H1 (cell line): ENCODE data around the gene COQ5. TPM values are rescaled to one million over a fixed set of nuclear protein-coding genes. Genes with fewer than 3 reads are reported as not detected.

Source experiments
- CTCF ChIA-PET: fragments of 300-600 bp; sonication (Branson Sonifier 250); formaldehyde crosslinking; loops from one replicate; lab custom pipeline; 2021; ENCODE audit not compliant: partially characterized antibody; lab: Charles Lee
- POLR2A ChIA-PET: fragments of 300-600 bp; sonication (Branson Sonifier 250); formaldehyde crosslinking; loops from one replicate; lab custom pipeline; 2021; ENCODE audit warnings: inconsistent platforms; ENCODE audit not compliant: partially characterized antibody; lab: Charles Lee
- DNase-seq, 2 experiments: peaks; one replicate each; pipeline versions ENCODE4 v3.0.0 to v3.0.0-alpha.2; 2010 to 2022; ENCODE audit warnings: low spot score in 2 of 2, low read depth in 1 of 2, mixed read lengths in 1 of 2
- FAIRE-seq: peaks from 2 replicates; lab custom pipeline; 2011; peaks lifted over from hg19 to GRCh38; lab: Jason Lieb, UNC
- H2AFZ ChIP-seq: 2 replicates; pipeline ENCODE4 v1.8.1; 2012; ENCODE audit warnings: low read length, inconsistent platforms
- H2AK5ac ChIP-seq: 2 replicates; pipeline ENCODE4 v1.6.1; 2013; ENCODE audit warnings: low read depth, low read length
- H2BK120ac ChIP-seq: replicated peaks from 2 replicates; pipeline ENCODE3; 2013; ENCODE audit warnings: low read depth, low read length, inconsistent platforms
- H2BK12ac ChIP-seq: 2 replicates; pipeline ENCODE4 v1.6.1; 2013; ENCODE audit warnings: low read depth, low read length
- H2BK15ac ChIP-seq: 2 replicates; pipeline ENCODE4 v1.6.1; 2013; ENCODE audit warnings: low read length
- H2BK20ac ChIP-seq: 2 replicates; pipeline ENCODE4 v1.6.1; 2013; ENCODE audit warnings: low read length
- H2BK5ac ChIP-seq: 2 replicates; pipeline ENCODE4 v1.6.1; 2013; ENCODE audit warnings: low read depth, low read length
- H3K14ac ChIP-seq: 2 replicates; pipeline ENCODE4 v1.6.1; 2013; ENCODE audit warnings: inconsistent platforms; ENCODE audit not compliant: insufficient read length
- H3K18ac ChIP-seq: 2 replicates; pipeline ENCODE4 v1.6.1; 2013; ENCODE audit warnings: low read length; ENCODE audit errors: extremely low read depth
- H3K23ac ChIP-seq: 2 replicates; pipeline ENCODE4 v1.6.1; 2013; ENCODE audit warnings: inconsistent platforms; ENCODE audit not compliant: insufficient read length
- H3K23me2 ChIP-seq: 2 replicates; pipeline ENCODE4 v1.6.1; 2013; ENCODE audit warnings: low read depth, low read length
- H3K27ac ChIP-seq: 2 replicates; pipeline ENCODE4 v1.6.1; 2011; ENCODE audit warnings: low read depth, low read length, inconsistent platforms
- H3K27me3 ChIP-seq, 4 experiments: replicated peaks in 1 of 4; 1 replicate in 1 of 4; 2 replicates in 3 of 4; pipeline versions ENCODE4 v1.6.1 to v1.8.1; 2011 to 2013; ENCODE audit warnings: low read length in 3 of 4, mild to moderate bottlenecking in 3 of 4, inconsistent platforms in 2 of 4, mixed read lengths in 2 of 4, moderate library complexity in 1 of 4; ENCODE audit not compliant: control insufficient read depth in 3 of 4, insufficient read depth in 3 of 4; ENCODE audit errors: extremely low read depth in 1 of 4
- H3K36me3 ChIP-seq, 4 experiments: 2 replicates each; pipeline versions ENCODE4 v1.6.1 to v1.8.1; 2011 to 2013; ENCODE audit warnings: mild to moderate bottlenecking in 4 of 4, low read length in 3 of 4, moderate library complexity in 2 of 4, control low read depth in 1 of 4, inconsistent platforms in 1 of 4; ENCODE audit not compliant: insufficient read depth in 4 of 4, control insufficient read depth in 2 of 4
- H3K4ac ChIP-seq: replicated peaks from 2 replicates; pipeline ENCODE3; 2013; ENCODE audit warnings: low read length, low read depth, mixed read lengths, inconsistent platforms; ENCODE audit not compliant: insufficient read length
- H3K4me1 ChIP-seq, 4 experiments: replicated peaks in 1 of 4; 1 replicate in 1 of 4; 2 replicates in 3 of 4; pipeline versions ENCODE4 v1.6.1 to v1.8.1; 2011 to 2013; ENCODE audit warnings: low read length in 3 of 4, inconsistent platforms in 2 of 4, mixed read lengths in 1 of 4; ENCODE audit not compliant: insufficient read depth in 4 of 4, control insufficient read depth in 3 of 4
- H3K4me2 ChIP-seq, 2 experiments: 2 replicates each; pipeline versions ENCODE4 v1.6.1 to v1.8.1; 2011 to 2013; ENCODE audit warnings: low read depth in 2 of 2, low read length in 2 of 2, control low read depth in 1 of 2, inconsistent platforms in 1 of 2, mild to moderate bottlenecking in 1 of 2; ENCODE audit not compliant: insufficient read depth in 1 of 2
- H3K4me3 ChIP-seq, 4 experiments: fragments of 200-600, 300-600 bp in 1 of 4; sonication (generic), shearing (Covaris generic), sonication (Bioruptor Twin) in 1 of 4; 2 replicates each; pipeline versions ENCODE4 v1.5.1 to v1.8.1; 2011 to 2016; ENCODE audit warnings: low read length in 4 of 4, low read depth in 3 of 4, control low read depth in 2 of 4, inconsistent platforms in 2 of 4, mild to moderate bottlenecking in 2 of 4, mixed read lengths in 1 of 4, moderate library complexity in 1 of 4; ENCODE audit not compliant: insufficient read depth in 2 of 4; ENCODE audit errors: extremely low read depth in 1 of 4
- H3K56ac ChIP-seq: replicated peaks from 2 replicates; pipeline ENCODE3; 2013; ENCODE audit warnings: low read depth, mild to moderate bottlenecking, mixed read lengths, low read length, inconsistent platforms; ENCODE audit not compliant: insufficient read length
- H3K79me1 ChIP-seq: 2 replicates; pipeline ENCODE4 v1.6.1; 2013; ENCODE audit warnings: low read depth, low read length, control low read depth
- H3K79me2 ChIP-seq, 2 experiments: 2 replicates each; pipeline versions ENCODE4 v1.6.1 to v1.8.1; 2012 to 2013; ENCODE audit warnings: low read length in 2 of 2, mild to moderate bottlenecking in 2 of 2, inconsistent platforms in 1 of 2; ENCODE audit not compliant: insufficient read depth in 2 of 2, control insufficient read depth in 1 of 2
- H3K9ac ChIP-seq, 4 experiments: replicated peaks in 1 of 4; 1 replicate in 1 of 4; 2 replicates in 3 of 4; pipeline versions ENCODE4 v1.6.1 to v1.8.1; 2011 to 2013; ENCODE audit warnings: low read depth in 3 of 4, low read length in 3 of 4, control low read depth in 2 of 4, mild to moderate bottlenecking in 2 of 4, moderate library complexity in 2 of 4, inconsistent platforms in 1 of 4; ENCODE audit errors: extremely low read depth in 1 of 4
- H3K9me3 ChIP-seq, 2 experiments: 2 replicates each; pipeline versions ENCODE4 v1.6.1 to v1.8.1; 2012 to 2013; ENCODE audit warnings: mild to moderate bottlenecking in 2 of 2, moderate library complexity in 2 of 2, control low read depth in 1 of 2, inconsistent platforms in 1 of 2, low read depth in 1 of 2, low read length in 1 of 2, mixed read lengths in 1 of 2; ENCODE audit not compliant: insufficient read depth in 2 of 2
- H4K20me1 ChIP-seq, 2 experiments: replicated peaks in 1 of 2; 2 replicates each; pipeline versions ENCODE3 to v1.8.1; 2011 to 2013; ENCODE audit warnings: inconsistent platforms in 2 of 2, low read length in 2 of 2, mild to moderate bottlenecking in 1 of 2; ENCODE audit not compliant: insufficient read depth in 2 of 2, control insufficient read depth in 1 of 2
- H4K5ac ChIP-seq: 2 replicates; pipeline ENCODE4 v1.6.1; 2013; ENCODE audit warnings: low read length, low read depth, mixed read lengths, inconsistent platforms; ENCODE audit not compliant: insufficient read length
- H4K8ac ChIP-seq: 2 replicates; pipeline ENCODE4 v1.8.0; 2013; ENCODE audit warnings: mild to moderate bottlenecking, moderate library complexity, low read length, inconsistent platforms; ENCODE audit not compliant: insufficient read depth; ENCODE audit errors: extremely low read depth
- H4K91ac ChIP-seq: replicated peaks from 2 replicates; pipeline ENCODE3; 2013; ENCODE audit warnings: low read length, mixed read lengths, inconsistent platforms; ENCODE audit not compliant: insufficient read length
- CHD1 ChIP-seq: IDR thresholded peaks from 2 replicates; pipeline ENCODE4 v1.6.1; 2012; ENCODE audit warnings: low read depth, low read length, improper control_type of control experiment
- CREB1 ChIP-seq: IDR thresholded peaks from 2 replicates; pipeline ENCODE4 v1.6.1; 2012; ENCODE audit warnings: inconsistent platforms
- CTCF ChIP-seq, 3 experiments: IDR thresholded peaks; 1 replicate in 2 of 3; 2 replicates in 1 of 3; pipeline versions ENCODE4 v1.5.1 to v1.6.1; 2011; ENCODE audit warnings: low read length in 3 of 3, mild to moderate bottlenecking in 3 of 3, inconsistent platforms in 2 of 3, low read depth in 1 of 3, moderate library complexity in 1 of 3; ENCODE audit not compliant: insufficient read depth in 1 of 3; ENCODE audit errors: control extremely low read depth in 1 of 3
- E2F6 ChIP-seq: IDR thresholded peaks from 2 replicates; pipeline ENCODE4 v1.6.1; 2012; ENCODE audit warnings: inconsistent platforms
- JUND ChIP-seq: IDR thresholded peaks from 2 replicates; pipeline ENCODE4 v1.6.1; 2011; ENCODE audit warnings: mild to moderate bottlenecking, improper control_type of control experiment, low read length
- NRF1 ChIP-seq: IDR thresholded peaks from 2 replicates; pipeline ENCODE4 v1.6.1; 2011; ENCODE audit warnings: mild to moderate bottlenecking, low read depth, low read length, improper control_type of control experiment
- POLR2AphosphoS5 ChIP-seq: IDR thresholded peaks from 2 replicates; pipeline ENCODE4 v1.6.1; 2011; ENCODE audit warnings: low read depth, low read length
- RAD21 ChIP-seq, 2 experiments: IDR thresholded peaks in 1 of 2; conservative IDR thresholded peaks in 1 of 2; 2 replicates each; pipeline ENCODE4 v1.6.1; 2011; ENCODE audit warnings: low read depth in 2 of 2, low read length in 2 of 2, improper control_type of control experiment in 1 of 2, inconsistent platforms in 1 of 2, mild to moderate bottlenecking in 1 of 2, moderate library complexity in 1 of 2
- SP4 ChIP-seq: IDR thresholded peaks from 2 replicates; pipeline ENCODE4 v1.6.1; 2012; ENCODE audit warnings: low read length, inconsistent platforms
- TAF1 ChIP-seq: IDR thresholded peaks from 2 replicates; pipeline ENCODE4 v1.6.1; 2011; ENCODE audit warnings: mild to moderate bottlenecking, low read depth, low read length
- TAF7 ChIP-seq: optimal IDR thresholded peaks from 2 replicates; pipeline ENCODE3; 2011; ENCODE audit warnings: low read depth, mild to moderate bottlenecking, inconsistent platforms, low read length, moderate library complexity, borderline replicate concordance
- WGBS, 2 experiments: shearing (Covaris generic) in 1 of 2; methylation state at CpG; one replicate each; pipeline versions ENCODE4 v1.1.6 to v1.1.7; 2013 to 2015; ENCODE audit warnings: low lambda C conversion rate in 2 of 2, mixed read lengths in 2 of 2, inconsistent platforms in 1 of 2, low coverage in 1 of 2, missing lambda C conversion rate in 1 of 2; ENCODE audit not compliant: insufficient replicate concordance in 2 of 2, insufficient coverage in 1 of 2, insufficient read length in 1 of 2; ENCODE audit errors: extremely low coverage in 1 of 2, missing lambda C conversion rate in 1 of 2; 5-methylcytosine and 5-hydroxymethylcytosine counted together
- polyA plus RNA-seq, 7 experiments: library from polyadenylated mRNA; depleted of rRNA in 3 of 7; stranded (reverse) in 5 of 7; unstranded in 2 of 7; fragments of >200 nt in 5 of 7; fragments of 200-250 nt in 2 of 7; gene quantifications; 1 replicate in 5 of 7; 2 replicates in 1 of 7; 4 replicates in 1 of 7; pipeline versions ENCODE4 v1.2.1 to v1.2.3, GENCODE V29; 2011 to 2013; ENCODE audit warnings: missing spikeins in 2 of 7, mixed read lengths in 2 of 7
- total RNA-seq: library from RNA; stranded (reverse); fragmentation: NEBNext Ultra II Directional; extraction: Animal tissue kit (Norgen Biotek cat#: 25700); gene quantifications from 2 replicates; pipeline ENCODE4 v1.2.1, GENCODE V29; 2021

The COQ5 gene
- total and polyA plus RNA-seq, 2 of the 8 experiments (the other 6 are each of a cell fraction or from before 2014, with no cell fraction given): 35.1 to 35.8 TPM

- Histone ChIP-seq H3K14ac (no peak overlapping the region), H3K9ac (no peak overlapping the region), H3K18ac (no peak overlapping the region), H3K9me3 (no peaks in the 10 kb centered on the region), H2AK5ac (no peak overlapping the region), H3K4me2 (no peak overlapping the region), H2BK5ac (no peak overlapping the region), H2BK20ac (no peak overlapping the region), H3K4ac (no peak overlapping the region), H3K56ac (no peak overlapping the region), H3K4me1 (no peaks in the 10 kb centered on the region; a peak in 1 of 7 replicates), H3K23ac (no peak overlapping the region), H4K8ac (no peak overlapping the region), H4K5ac (no peak overlapping the region), H3K4me3 (no peak overlapping the region), H3K79me1 (no peaks in the 10 kb centered on the region; the same call in 1 of the 2 replicates), H2BK12ac (no peak overlapping the region), H2AFZ (no peak overlapping the region), H3K23me2 (no peaks in the 10 kb centered on the region), H3K79me2 (no peaks in the 10 kb centered on the region), H3K36me3 (peaks cover 21 to 75% (median 51%) of the 10 kb centered on the region in 4 experiments), H4K20me1 (peaks cover 4 to 6% of the 10 kb centered on the region in 2 experiments), H3K27me3 (no peaks in the 10 kb centered on the region), H2BK120ac (no peak overlapping the region), H3K27ac (no peak overlapping the region), H2BK15ac (no peak overlapping the region), H4K91ac (no peak overlapping the region)
- POLR2A ChIA-PET: interaction anchor here (1.0 to 19.6 kb wide), 10 partner anchors 10 to 164 kb away, joined by 3 to 365 read pairs (median 4); partner anchors contain the start of genes GATC, RNU4-1, SRSF9 and TRIAP1
- FAIRE-seq (peak; percentile 45), DNase-seq (no peak)
- 95% methylated on average over 6 of the region's 6 CpGs; no CpG with 5 or more reads in 1 of the 2 experiments for WGBS, 2 experiments
- CTCF ChIA-PET: interaction anchor here (0.6 to 11.4 kb wide), 33 partner anchors 9 to 227 kb away, joined by 3 to 152 read pairs (median 4); partner anchors contain the start of genes COX6A1, GATC, PLA2G1B and SRSF9
- no peak for TF ChIP-seq TAF1
- TF ChIP-seq TAF7: no peak
- TF ChIP-seq E2F6: no peak
- peak; percentile 36 to 85 (median 79) for TF ChIP-seq CTCF (IDR thresholded peaks at IDR 0.05; ENCODE audit: control extremely low read depth in 1 of 3, insufficient read depth in 1 of 3, low read depth in 1 of 3, low read length in 3 of 3)
- no peak for TF ChIP-seq SP4
- no peak for TF ChIP-seq NRF1
- no peak for TF ChIP-seq CHD1
- peak; percentile 32 to 54 for TF ChIP-seq RAD21 (IDR thresholded peaks at IDR 0.05 in 1 of 2, conservative IDR thresholded peaks at IDR 0.05 in 1 of 2; ENCODE audit: low read depth in 2 of 2, low read length in 2 of 2)
- TF ChIP-seq JUND: no peak
- TF ChIP-seq CREB1: no peak
- peak; percentile 41; the same call in 1 of the 2 replicates for TF ChIP-seq POLR2AphosphoS5
Measured at GRCh38 chr12:120457133-120457532, 71.8 kb downstream of the COQ5 start.
